Glutamatergic neuron (in vitro differentiated cells): Measurements from ENCODE around the gene ROPN1. TPM values are rescaled to one million over a fixed set of nuclear protein-coding genes. Genes with fewer than 3 reads are reported as not detected.
"Not testable (repeated sequence)": the region's sequence is repeated elsewhere in the genome, so short reads cannot be mapped to it uniquely, and the experiment has no call there.

Experiments used
- DNase-seq: peaks from one replicate; pipeline ENCODE4 v3.0.0; 2022
- H3K27ac Mint-ChIP-seq: one replicate; pipeline ENCODE4 v1.8.0; 2020; ENCODE audit warnings: mild to moderate bottlenecking, mixed read lengths, inconsistent platforms; ENCODE audit not compliant: unreplicated experiment
- H3K27me3 Mint-ChIP-seq: one replicate; pipeline ENCODE4 v1.8.0; 2020; ENCODE audit warnings: mild to moderate bottlenecking, moderate library complexity, mixed read lengths, inconsistent platforms; ENCODE audit not compliant: unreplicated experiment
- H3K36me3 Mint-ChIP-seq: one replicate; pipeline ENCODE4 v1.8.0; 2020; ENCODE audit warnings: mild to moderate bottlenecking, mixed read lengths, inconsistent platforms; ENCODE audit not compliant: unreplicated experiment
- H3K4me1 Mint-ChIP-seq: one replicate; pipeline ENCODE4 v1.8.0; 2020; ENCODE audit warnings: mild to moderate bottlenecking, low read depth, mixed read lengths, inconsistent platforms; ENCODE audit not compliant: unreplicated experiment
- H3K4me3 Mint-ChIP-seq: one replicate; pipeline ENCODE4 v1.8.0; 2020; ENCODE audit warnings: mild to moderate bottlenecking, mixed read lengths, inconsistent platforms; ENCODE audit not compliant: unreplicated experiment
- H3K9me3 Mint-ChIP-seq: one replicate; pipeline ENCODE4 v1.8.0; 2020; ENCODE audit warnings: mild to moderate bottlenecking, moderate library complexity, mixed read lengths, inconsistent platforms; ENCODE audit not compliant: unreplicated experiment
- total RNA-seq: library from RNA; stranded (reverse); fragmentation: NEBNext Ultra II Directional; extraction: Animal tissue kit (Norgen Biotek cat#: 25700); gene quantifications from one replicate; pipeline ENCODE4 v1.2.1, GENCODE V29; 2021; ENCODE audit not compliant: unreplicated experiment
- TF ChIP-seq, protein P1 (sequence below): fragments of 200-600 bp; sonication (generic); IDR thresholded peaks from one replicate; pipeline ENCODE4 v1.5.0; 2021; ENCODE audit not compliant: partially characterized antibody, unreplicated experiment

ROPN1 gene
- total RNA-seq, 1 donor from 2014 or later = not detected

DNA sequence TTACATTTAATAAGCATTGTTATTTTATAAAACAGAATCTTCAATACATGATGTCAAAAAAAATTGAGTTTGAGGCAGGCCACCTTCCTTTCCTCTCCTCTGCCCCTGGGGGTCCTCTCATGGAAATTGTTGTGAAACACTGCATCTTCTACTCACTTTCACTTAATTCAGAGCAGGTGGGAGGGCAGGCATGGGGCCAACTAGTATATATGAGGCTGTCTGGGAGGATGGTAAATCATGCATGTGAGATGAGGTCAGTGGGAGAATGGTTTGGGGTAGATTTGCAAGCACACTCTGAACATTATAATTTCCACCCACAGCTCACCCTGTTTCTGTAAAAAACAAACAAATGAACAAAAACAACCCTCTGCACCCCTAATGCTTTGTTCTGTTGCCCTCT is 20.5 kb downstream of the ROPN1 start:
- Mint-ChIP-seq H3K27me3 (peaks cover 1% of the 10 kb centered on the region), H3K4me3 (no peak overlapping the region), H3K36me3 (no peaks in the 10 kb centered on the region), H3K9me3 (no peaks in the 10 kb centered on the region), H3K4me1 (peaks cover 2% of the 10 kb centered on the region), H3K27ac (no peak overlapping the region)
- DNase-seq = no peak
- TF ChIP-seq, protein P1, sequence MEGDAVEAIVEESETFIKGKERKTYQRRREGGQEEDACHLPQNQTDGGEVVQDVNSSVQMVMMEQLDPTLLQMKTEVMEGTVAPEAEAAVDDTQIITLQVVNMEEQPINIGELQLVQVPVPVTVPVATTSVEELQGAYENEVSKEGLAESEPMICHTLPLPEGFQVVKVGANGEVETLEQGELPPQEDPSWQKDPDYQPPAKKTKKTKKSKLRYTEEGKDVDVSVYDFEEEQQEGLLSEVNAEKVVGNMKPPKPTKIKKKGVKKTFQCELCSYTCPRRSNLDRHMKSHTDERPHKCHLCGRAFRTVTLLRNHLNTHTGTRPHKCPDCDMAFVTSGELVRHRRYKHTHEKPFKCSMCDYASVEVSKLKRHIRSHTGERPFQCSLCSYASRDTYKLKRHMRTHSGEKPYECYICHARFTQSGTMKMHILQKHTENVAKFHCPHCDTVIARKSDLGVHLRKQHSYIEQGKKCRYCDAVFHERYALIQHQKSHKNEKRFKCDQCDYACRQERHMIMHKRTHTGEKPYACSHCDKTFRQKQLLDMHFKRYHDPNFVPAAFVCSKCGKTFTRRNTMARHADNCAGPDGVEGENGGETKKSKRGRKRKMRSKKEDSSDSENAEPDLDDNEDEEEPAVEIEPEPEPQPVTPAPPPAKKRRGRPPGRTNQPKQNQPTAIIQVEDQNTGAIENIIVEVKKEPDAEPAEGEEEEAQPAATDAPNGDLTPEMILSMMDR = no peak

DNA sequence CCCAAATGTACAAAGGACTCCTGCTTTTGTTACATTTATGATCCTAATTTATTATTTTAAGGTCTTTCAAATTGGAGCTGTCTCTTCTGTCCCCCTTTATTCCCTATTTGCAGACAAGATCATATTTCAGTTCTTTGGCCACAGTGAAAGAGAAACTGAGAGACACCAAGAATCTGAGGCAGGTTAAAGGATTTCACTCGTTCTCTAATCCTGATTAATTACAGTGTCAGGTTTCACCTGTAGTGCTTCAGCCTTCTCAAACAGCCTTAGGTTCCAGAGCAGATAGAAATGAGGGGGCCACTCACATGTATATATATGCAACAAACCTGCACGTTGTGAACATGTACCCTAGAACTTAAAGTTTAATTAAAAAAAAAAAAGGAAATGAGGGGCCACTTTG is 24.7 kb downstream of the ROPN1 start:
- not testable (repeated sequence) for H3K4me1 Mint-ChIP-seq

DNA sequence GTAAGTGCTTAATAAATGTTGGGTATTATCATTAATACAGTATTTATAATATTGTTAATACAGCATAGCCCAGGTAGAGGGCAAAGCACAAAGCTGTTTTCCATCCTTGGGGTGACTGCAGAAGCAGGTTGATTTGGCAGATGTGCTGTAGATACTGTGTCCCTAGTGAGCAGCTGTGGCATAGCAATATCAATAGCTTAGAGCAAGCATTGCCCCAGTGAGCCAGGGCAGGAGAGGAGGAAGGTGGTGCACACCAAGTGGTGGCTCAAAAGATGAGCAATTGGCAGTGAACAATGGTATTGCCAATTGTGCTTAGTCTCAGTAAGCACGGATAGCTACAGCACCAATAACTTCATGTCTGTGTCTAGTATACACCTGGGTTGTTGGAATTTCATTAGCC is 25.1 kb downstream of the ROPN1 start:
- not testable (repeated sequence) for H3K27me3 Mint-ChIP-seq, H3K27ac Mint-ChIP-seq, DNase-seq, H3K36me3 Mint-ChIP-seq, H3K4me3 Mint-ChIP-seq, H3K9me3 Mint-ChIP-seq, H3K4me1 Mint-ChIP-seq

More for the DNA sequence above, 24.7 kb downstream of the ROPN1 start:
- DNase-seq, H3K27me3 Mint-ChIP-seq, H3K27ac Mint-ChIP-seq, H3K4me3 Mint-ChIP-seq, H3K36me3 Mint-ChIP-seq, H3K9me3 Mint-ChIP-seq: not testable (repeated sequence)

DNA sequence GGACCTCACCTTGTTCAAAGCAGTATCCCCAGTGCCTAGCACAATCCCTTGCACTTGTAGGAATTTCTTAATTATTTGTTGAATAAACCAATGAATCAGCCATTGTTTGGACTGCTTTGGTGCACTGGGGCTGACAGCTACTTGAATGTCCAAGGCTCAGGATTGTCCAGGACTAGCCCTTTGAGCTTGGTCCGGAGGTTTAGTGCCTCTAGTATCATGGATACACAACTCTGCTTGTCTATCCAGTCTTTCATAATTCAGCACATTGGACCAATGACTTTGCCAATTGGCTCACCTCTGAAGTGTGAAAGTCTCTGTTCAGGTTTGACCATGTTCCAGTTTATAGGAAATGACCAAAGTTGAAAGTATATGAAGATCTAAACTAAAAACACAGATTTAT is 27.1 kb downstream of the ROPN1 start:
- H3K4me1 Mint-ChIP-seq, DNase-seq, H3K9me3 Mint-ChIP-seq, H3K27ac Mint-ChIP-seq, H3K4me3 Mint-ChIP-seq, H3K36me3 Mint-ChIP-seq, H3K27me3 Mint-ChIP-seq: not testable (repeated sequence)

DNA sequence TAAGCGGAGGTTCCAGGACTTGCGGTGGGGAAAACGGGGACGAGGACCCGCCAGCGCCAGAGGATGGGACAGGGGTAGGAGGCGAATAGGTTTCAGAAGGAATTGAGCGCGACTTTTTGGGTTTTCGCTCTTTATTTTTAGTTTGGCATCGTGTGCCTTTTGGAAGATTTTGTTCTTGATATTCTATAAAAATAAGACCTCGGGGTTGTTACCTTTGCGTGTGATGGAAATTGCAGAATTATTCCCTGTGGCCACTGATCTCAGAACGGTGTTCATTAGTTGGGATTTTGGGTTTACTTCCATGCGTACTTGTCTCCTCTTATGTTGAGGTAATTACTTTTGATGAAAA is 30.4 kb downstream of the ROPN1 start:
- H3K27ac Mint-ChIP-seq = peak overlapping the region; percentile 94
- H3K36me3 Mint-ChIP-seq = no peaks in the 10 kb centered on the region

DNA sequence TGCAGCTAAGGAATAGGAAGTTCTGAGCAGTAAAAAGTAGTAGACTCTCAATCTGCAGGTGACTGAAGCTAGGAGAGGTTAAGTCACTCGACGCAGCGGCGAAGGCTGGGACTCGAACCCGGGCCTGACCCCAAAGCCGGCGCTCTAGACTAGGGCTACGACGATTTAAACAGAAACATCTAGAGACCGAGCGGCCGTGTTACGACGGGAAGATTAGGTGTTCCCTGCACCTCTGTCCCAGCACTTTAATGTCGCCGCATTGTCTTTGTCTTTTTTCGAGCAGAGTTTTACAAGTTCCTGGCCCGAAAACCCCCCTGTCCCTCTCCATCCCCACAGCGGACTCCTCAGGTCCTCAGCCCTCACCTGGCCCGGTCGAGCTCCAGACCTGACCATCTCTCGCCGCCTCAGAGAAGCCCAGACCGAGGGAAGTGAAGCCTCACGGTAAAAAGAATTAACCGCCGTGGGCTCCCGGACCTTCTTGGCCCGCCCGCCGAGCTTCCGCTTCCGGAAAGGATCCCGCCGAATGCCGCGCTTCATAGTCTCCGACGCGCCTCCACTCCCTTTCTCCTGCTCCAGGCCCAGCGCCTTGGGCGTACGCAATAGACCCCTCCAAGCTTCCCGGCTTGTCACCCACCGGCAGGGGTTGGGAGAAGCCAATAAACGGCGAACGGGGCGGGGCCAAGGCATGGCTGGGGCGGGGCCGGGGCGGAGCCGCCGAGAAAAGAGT is 31.0 kb downstream of the ROPN1 start, which contains the start of gene CCDC14:
Gene CCDC14 (minus strand): TSS at position 449 of the 727 bp plus-strand sequence. CDS start 56 bp downstream, at position 393.
- TF ChIP-seq, protein P1 = no peak
- peak within 1 kb of the TSS; percentile 94 for H3K27ac Mint-ChIP-seq
- peak within 1 kb of the TSS; percentile 96 for H3K4me3 Mint-ChIP-seq
- peaks cover 4% of the 10 kb centered on the region for H3K4me1 Mint-ChIP-seq
- H3K9me3 Mint-ChIP-seq = peaks cover 2% of the 10 kb centered on the region
- peaks cover 5% of the 10 kb centered on the region for H3K27me3 Mint-ChIP-seq
- H3K36me3 Mint-ChIP-seq = no peaks in the 10 kb centered on the region
- peak; percentile 97 for DNase-seq

More for the DNA sequence above, 30.4 kb downstream of the ROPN1 start:
- Mint-ChIP-seq H3K27me3 (peaks cover 5% of the 10 kb centered on the region), H3K9me3 (peaks cover 2% of the 10 kb centered on the region), H3K4me1 (peaks cover 4% of the 10 kb centered on the region), H3K4me3 (peak overlapping the region; percentile 96)
- no peak for DNase-seq
- TF ChIP-seq, protein P1 = no peak
